Hematopoietic multipotent progenitor cell treated with erythropoietin and hydrocortisone succinate and interleukin-3 and kit ligand, for 17 days (in vitro differentiated cells): ENCODE data around the gene NTN1.

Source experiments
- DNase-seq: peaks from one replicate; pipeline ENCODE4 v3.0.0-alpha.2; 2015; ENCODE audit warnings: low spot score

The NTN1 gene

GRCh38 chr17:9162275-9162985 is 141.1 kb downstream of the NTN1 start:
- no peak for DNase-seq

GRCh38 chr17:9166788-9167187 is 145.5 kb downstream of the NTN1 start:
- no peak for DNase-seq

GRCh38 chr17:9167379-9167778 is 146.1 kb downstream of the NTN1 start:
- DNase-seq, result no peak

- no peak for DNase-seq
Observed at GRCh38 chr17:9169116-9169515, 147.8 kb downstream of the NTN1 start.

GRCh38 chr17:9170336-9170735 is 149.0 kb downstream of the NTN1 start:
- DNase-seq, result no peak

GRCh38 chr17:9170853-9171252 is 149.5 kb downstream of the NTN1 start:
- DNase-seq, result no peak

- DNase-seq, result no peak
Observed at GRCh38 chr17:9173386-9173983, 152.2 kb downstream of the NTN1 start.

GRCh38 chr17:9174312-9174711 is 153.0 kb downstream of the NTN1 start:
- DNase-seq, result no peak

- no peak for DNase-seq
Observed at GRCh38 chr17:9174779-9175574, 153.7 kb downstream of the NTN1 start.

- no peak for DNase-seq
Observed at GRCh38 chr17:9175700-9176467, 154.6 kb downstream of the NTN1 start.

GRCh38 chr17:9177212-9177611 is 155.9 kb downstream of the NTN1 start:
- DNase-seq, result no peak

GRCh38 chr17:9178319-9178718 is 157.0 kb downstream of the NTN1 start:
- DNase-seq, result no peak

- DNase-seq, result no peak
Observed at GRCh38 chr17:9179602-9180001, 158.3 kb downstream of the NTN1 start.

GRCh38 chr17:9181640-9182039 is 160.3 kb downstream of the NTN1 start:
- no peak for DNase-seq

GRCh38 chr17:9183306-9183705 is 162.0 kb downstream of the NTN1 start:
- DNase-seq, result no peak

GRCh38 chr17:9185142-9185541 is 163.8 kb downstream of the NTN1 start:
- no peak for DNase-seq

- no peak for DNase-seq
Observed at GRCh38 chr17:9185688-9186284, 164.5 kb downstream of the NTN1 start.

- no peak for DNase-seq
Observed at GRCh38 chr17:9187828-9188227, 166.5 kb downstream of the NTN1 start.

- no peak for DNase-seq
Observed at GRCh38 chr17:9188367-9188766, 167.1 kb downstream of the NTN1 start.

- DNase-seq, result no peak
Observed at GRCh38 chr17:9189870-9190269, 168.6 kb downstream of the NTN1 start.

- no peak for DNase-seq
Observed at GRCh38 chr17:9192010-9192409, 170.7 kb downstream of the NTN1 start.

- DNase-seq, result no peak
Observed at GRCh38 chr17:9195411-9195810, 174.1 kb downstream of the NTN1 start.
